Measurements from ENCODE around the gene TNFRSF19. TPM values are rescaled to one million over a fixed set of nuclear protein-coding genes. Genes with fewer than 3 reads are reported as not detected.

Gene TNFRSF19
- total and polyA plus RNA-seq, 3 donors from 2014 or later, result 5.7 to 8.4 (median 6.2) TPM

DNA sequence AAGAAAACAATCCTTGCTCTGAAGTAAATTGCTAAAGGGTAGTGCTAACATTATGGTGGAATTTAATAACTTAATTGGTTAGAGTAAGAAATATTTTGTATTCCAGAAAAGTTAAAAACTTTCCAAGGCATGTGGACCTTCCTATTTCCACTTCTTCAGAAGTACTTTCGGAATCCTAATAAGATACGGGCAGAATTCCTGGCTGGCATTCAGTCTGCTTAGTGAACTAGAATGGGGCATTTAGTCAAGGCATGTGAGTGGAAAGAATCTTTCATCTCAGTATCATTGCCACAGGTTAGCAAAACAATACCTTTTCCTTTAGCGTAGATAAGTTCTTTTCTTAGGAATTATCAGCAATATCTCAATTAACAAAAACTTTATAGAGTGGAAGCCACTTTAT, 85.1 kb downstream of the TNFRSF19 start:
- Histone ChIP-seq H3K27me3 (no peaks in the 10 kb centered on the region), H3K4me3 (no peak overlapping the region), H3K4me1 (peaks cover 17% of the 10 kb centered on the region), H3K9me3 (no peaks in the 10 kb centered on the region), H3K27ac (no peak overlapping the region), H3K36me3 (ENCODE audit: low read depth, missing control alignments) (no peaks in the 10 kb centered on the region)
- intact Hi-C loops (cut with DNase I; ENCODE audit: low total_unique reads), result no loop called here
- DNase-seq, result no peak
- TF ChIP-seq, protein P1, sequence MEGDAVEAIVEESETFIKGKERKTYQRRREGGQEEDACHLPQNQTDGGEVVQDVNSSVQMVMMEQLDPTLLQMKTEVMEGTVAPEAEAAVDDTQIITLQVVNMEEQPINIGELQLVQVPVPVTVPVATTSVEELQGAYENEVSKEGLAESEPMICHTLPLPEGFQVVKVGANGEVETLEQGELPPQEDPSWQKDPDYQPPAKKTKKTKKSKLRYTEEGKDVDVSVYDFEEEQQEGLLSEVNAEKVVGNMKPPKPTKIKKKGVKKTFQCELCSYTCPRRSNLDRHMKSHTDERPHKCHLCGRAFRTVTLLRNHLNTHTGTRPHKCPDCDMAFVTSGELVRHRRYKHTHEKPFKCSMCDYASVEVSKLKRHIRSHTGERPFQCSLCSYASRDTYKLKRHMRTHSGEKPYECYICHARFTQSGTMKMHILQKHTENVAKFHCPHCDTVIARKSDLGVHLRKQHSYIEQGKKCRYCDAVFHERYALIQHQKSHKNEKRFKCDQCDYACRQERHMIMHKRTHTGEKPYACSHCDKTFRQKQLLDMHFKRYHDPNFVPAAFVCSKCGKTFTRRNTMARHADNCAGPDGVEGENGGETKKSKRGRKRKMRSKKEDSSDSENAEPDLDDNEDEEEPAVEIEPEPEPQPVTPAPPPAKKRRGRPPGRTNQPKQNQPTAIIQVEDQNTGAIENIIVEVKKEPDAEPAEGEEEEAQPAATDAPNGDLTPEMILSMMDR (IDR thresholded peaks at IDR 0.05), result no peak
- no peak for TF ChIP-seq POLR2A (IDR thresholded peaks at IDR 0.05)
- whole genome bisulfite sequencing, 2 donors, result 67 to 75% methylated on average over 3 of the region's 3 CpGs

DNA sequence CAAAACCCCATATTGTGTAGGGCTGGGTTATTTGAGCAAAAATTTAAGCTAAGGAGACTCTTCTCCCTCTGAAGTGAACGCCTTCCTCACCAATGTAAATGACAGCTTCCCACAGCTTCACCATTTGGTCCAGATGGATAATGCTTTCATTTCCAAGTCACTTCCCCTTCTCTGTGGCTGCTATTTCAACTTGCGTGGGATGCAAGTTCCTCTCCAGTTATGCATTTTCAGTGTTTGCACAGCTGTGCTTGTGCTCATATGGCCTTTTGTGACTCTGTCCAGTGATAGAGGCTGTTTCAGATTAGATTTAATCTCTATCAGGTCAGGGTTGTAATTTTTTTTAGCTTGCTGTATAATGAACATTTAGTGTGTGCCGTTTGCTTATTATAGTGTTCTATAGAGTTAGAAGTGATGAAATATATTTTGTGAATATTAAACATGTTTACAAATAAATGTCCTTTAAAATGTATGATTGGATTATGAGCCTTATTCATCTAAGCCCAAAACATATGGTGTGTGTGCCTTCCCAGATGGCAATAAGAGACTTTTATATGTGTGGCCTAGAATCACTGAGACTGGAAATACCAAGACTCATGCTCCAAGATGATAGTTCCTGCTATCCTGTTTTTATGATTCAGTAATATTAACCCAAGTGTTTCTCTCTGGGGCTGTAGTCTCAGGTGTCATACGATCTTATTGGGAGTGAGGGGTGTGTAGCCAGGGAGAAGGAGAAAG, 86.6 kb downstream of the TNFRSF19 start:
- no peaks in the 10 kb centered on the region for H3K27me3 ChIP-seq
- WGBS, 2 donors, result 39 to 53% methylated on average over 4 of the region's 4 CpGs
- TF ChIP-seq, protein P1 (IDR thresholded peaks at IDR 0.05), result no peak
- TF ChIP-seq POLR2A (IDR thresholded peaks at IDR 0.05), result no peak
- peaks cover 17% of the 10 kb centered on the region for H3K4me1 ChIP-seq
- H3K27ac ChIP-seq, result peak overlapping the region in 1 of 2 donors; percentile 51
- intact Hi-C loops (cut with DNase I; ENCODE audit: low total_unique reads), result no loop called here
- no peak for DNase-seq
- no peak overlapping the region for H3K4me3 ChIP-seq
- H3K36me3 ChIP-seq (ENCODE audit: low read depth, missing control alignments), result no peaks in the 10 kb centered on the region
- H3K9me3 ChIP-seq, result no peaks in the 10 kb centered on the region

DNA sequence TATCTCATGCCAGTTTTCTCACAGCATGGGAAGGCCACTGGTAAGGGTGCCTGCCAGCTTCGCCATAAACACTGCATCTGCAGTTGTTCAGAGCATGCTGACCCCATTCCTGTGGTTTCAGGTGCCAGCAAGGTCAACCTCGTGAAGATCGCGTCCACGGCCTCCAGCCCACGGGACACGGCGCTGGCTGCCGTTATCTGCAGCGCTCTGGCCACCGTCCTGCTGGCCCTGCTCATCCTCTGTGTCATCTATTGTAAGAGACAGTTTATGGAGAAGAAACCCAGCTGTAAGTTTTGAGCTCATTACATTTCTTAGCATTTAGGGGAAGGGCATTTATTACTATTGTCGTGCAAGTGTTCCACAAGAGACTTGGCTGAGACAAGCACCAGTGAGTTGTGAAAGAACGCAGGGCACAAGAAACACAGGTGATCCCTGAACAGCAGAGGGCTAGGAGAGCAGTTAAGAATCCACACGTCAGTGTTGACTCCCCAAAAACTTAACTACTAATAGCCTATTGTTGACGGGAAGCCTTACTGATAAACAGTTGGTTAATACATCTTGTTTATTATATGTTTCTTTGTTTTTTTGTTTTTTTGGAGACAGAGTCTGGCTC, 88.8 kb downstream of the TNFRSF19 start:
- H3K4me3 ChIP-seq, result no peak overlapping the region
- intact Hi-C loops (cut with DNase I; ENCODE audit: low total_unique reads), result no loop called here
- DNase-seq, result peak; percentile 53
- 50 to 55% methylated on average over 13 to 15 of the region's 15 CpGs for WGBS, 2 donors
- no peaks in the 10 kb centered on the region for H3K9me3 ChIP-seq
- H3K27me3 ChIP-seq, result no peaks in the 10 kb centered on the region
- no peak for TF ChIP-seq POLR2A (IDR thresholded peaks at IDR 0.05)
- TF ChIP-seq, protein P1 (IDR thresholded peaks at IDR 0.05), result no peak
- peaks cover 12% of the 10 kb centered on the region for H3K4me1 ChIP-seq
- peak overlapping the region; percentile 41 to 71 for H3K27ac ChIP-seq
- H3K36me3 ChIP-seq (ENCODE audit: low read depth, missing control alignments), result no peaks in the 10 kb centered on the region

DNA sequence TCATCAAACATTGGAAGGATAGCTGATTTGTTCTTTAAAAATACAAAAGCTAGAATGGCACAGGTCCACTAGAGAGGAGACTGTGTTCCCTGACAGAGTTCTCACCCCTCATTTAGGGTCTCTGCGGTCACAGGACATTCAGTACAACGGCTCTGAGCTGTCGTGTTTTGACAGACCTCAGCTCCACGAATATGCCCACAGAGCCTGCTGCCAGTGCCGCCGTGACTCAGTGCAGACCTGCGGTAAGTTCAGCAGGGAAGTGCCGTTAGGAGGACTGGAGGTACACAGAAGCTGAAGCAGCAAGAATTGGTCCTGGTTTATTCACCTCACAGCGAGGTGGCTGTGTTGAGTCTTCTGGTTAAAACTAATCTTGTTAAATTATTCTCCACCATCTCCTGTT, 90.0 kb downstream of the TNFRSF19 start:
- H3K4me1 ChIP-seq, result peaks cover 12% of the 10 kb centered on the region
- H3K27me3 ChIP-seq, result no peaks in the 10 kb centered on the region
- no peaks in the 10 kb centered on the region for H3K36me3 ChIP-seq (ENCODE audit: low read depth, missing control alignments)
- H3K9me3 ChIP-seq, result no peaks in the 10 kb centered on the region
- peak overlapping the region in 1 of 2 donors; percentile 71 for H3K27ac ChIP-seq
- no peak overlapping the region for H3K4me3 ChIP-seq
- WGBS, 2 donors, result 68 to 70% methylated on average over 9 of the region's 9 CpGs
- TF ChIP-seq, protein P1 (IDR thresholded peaks at IDR 0.05), result no peak
- no peak for TF ChIP-seq POLR2A (IDR thresholded peaks at IDR 0.05)
- DNase-seq, result no peak
- intact Hi-C loops (cut with DNase I; ENCODE audit: low total_unique reads), result no loop called here

All from testis (tissue), 3 donors.